Osteoblast (primary cell): ENCODE measurements around the gene GRM5. TPM values are rescaled to one million over a fixed set of nuclear protein-coding genes. Genes with fewer than 3 reads are reported as not detected.

Source experiments
- DNase-seq: peaks from one replicate; pipeline ENCODE4 v3.0.0; 2011; ENCODE audit warnings: low spot score, mixed read lengths; ENCODE audit not compliant: insufficient read length; ENCODE audit errors: missing footprints
- H2AFZ ChIP-seq: 2 replicates; pipeline ENCODE4 v1.6.0; 2011; ENCODE audit warnings: mild to moderate bottlenecking, low read length
- H3K27ac ChIP-seq: 2 replicates; pipeline ENCODE4 v1.5.1; 2011; ENCODE audit warnings: mild to moderate bottlenecking, low read depth, low read length, moderate library complexity
- H3K27me3 ChIP-seq: 2 replicates; pipeline ENCODE4 v1.6.0; 2012; ENCODE audit warnings: mild to moderate bottlenecking, control low read depth, inconsistent platforms, low read length, moderate library complexity; ENCODE audit not compliant: insufficient read depth
- H3K36me3 ChIP-seq: 2 replicates; pipeline ENCODE4 v1.5.1; 2011; ENCODE audit warnings: mild to moderate bottlenecking, low read length, control low read depth, moderate library complexity; ENCODE audit not compliant: insufficient read depth
- H3K4me1 ChIP-seq: 2 replicates; pipeline ENCODE4 v1.5.1; 2011; ENCODE audit warnings: mild to moderate bottlenecking, low read length, control low read depth, moderate library complexity; ENCODE audit not compliant: insufficient read depth
- H3K4me2 ChIP-seq: 2 replicates; pipeline ENCODE4 v1.6.0; 2011; ENCODE audit warnings: mild to moderate bottlenecking, low read length; ENCODE audit not compliant: insufficient read depth
- H3K4me3 ChIP-seq: fragments of 200-600 bp; sonication (generic); 3 replicates; pipeline ENCODE4 v1.5.1; 2012; ENCODE audit warnings: mild to moderate bottlenecking, low read length, inconsistent platforms; ENCODE audit not compliant: insufficient read depth
- H3K79me2 ChIP-seq: 2 replicates; pipeline ENCODE4 v1.6.0; 2012; ENCODE audit warnings: mild to moderate bottlenecking, low read length, control low read depth, inconsistent platforms; ENCODE audit not compliant: insufficient read depth
- H3K9me3 ChIP-seq: 2 replicates; pipeline ENCODE4 v1.5.1; 2011; ENCODE audit warnings: low read depth, low read length, control low read depth
- H4K20me1 ChIP-seq: 2 replicates; pipeline ENCODE4 v1.6.0; 2012; ENCODE audit warnings: mild to moderate bottlenecking, low read length, control low read depth; ENCODE audit not compliant: insufficient read depth
- total RNA-seq: library from RNA; depleted of rRNA; stranded (reverse); fragments of >200 nt; gene quantifications from 2 replicates; pipeline ENCODE4 v1.2.3, GENCODE V29; 2012
- TF ChIP-seq, protein P1 (sequence below): IDR thresholded peaks from 2 replicates; pipeline ENCODE4 v1.5.1; 2011; ENCODE audit warnings: mild to moderate bottlenecking, low read depth, low read length, moderate library complexity; ENCODE audit errors: extremely low read depth

GRM5 gene
- total RNA-seq, 1 donor = not detected

DNA sequence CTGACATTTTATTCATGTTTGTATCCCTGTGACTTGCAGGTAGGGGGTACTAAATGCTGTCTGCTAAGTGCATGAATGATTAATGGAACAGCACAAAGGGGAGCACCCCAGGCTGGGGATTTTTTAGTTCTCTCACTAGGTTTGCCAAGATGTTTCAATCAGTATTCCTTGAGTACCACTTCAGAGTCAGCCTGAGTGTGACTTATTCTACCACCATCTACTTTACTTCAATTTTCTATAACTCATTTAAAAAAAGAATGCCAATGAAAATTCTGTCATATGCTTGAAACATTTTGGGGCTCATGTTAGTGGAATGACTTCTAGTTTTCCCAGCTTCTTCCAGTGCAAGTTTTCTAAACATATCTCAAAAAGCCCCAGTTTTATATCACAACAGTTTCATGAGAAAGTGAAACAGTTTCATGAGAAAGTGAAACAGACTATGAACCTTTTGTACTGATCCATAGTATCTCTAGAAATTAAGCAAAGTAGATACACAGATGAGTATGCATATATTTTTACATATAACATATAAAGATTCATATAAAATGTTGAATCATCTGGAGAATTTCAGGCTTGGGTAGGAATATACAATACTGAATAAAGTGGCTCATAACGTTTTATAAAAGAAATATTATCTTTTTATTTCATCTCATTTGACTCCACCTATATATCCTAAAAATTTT is 252.4 kb downstream of the GRM5 start:
- Histone ChIP-seq H4K20me1 (no peaks in the 10 kb centered on the region), H3K4me1 (no peaks in the 10 kb centered on the region), H3K27me3 (no peaks in the 10 kb centered on the region), H3K4me2 (no peak overlapping the region), H3K36me3 (no peaks in the 10 kb centered on the region), H3K27ac (no peak overlapping the region), H3K4me3 (no peak overlapping the region), H2AFZ (no peak overlapping the region), H3K79me2 (no peaks in the 10 kb centered on the region), H3K9me3 (no peaks in the 10 kb centered on the region)
- TF ChIP-seq, protein P1, sequence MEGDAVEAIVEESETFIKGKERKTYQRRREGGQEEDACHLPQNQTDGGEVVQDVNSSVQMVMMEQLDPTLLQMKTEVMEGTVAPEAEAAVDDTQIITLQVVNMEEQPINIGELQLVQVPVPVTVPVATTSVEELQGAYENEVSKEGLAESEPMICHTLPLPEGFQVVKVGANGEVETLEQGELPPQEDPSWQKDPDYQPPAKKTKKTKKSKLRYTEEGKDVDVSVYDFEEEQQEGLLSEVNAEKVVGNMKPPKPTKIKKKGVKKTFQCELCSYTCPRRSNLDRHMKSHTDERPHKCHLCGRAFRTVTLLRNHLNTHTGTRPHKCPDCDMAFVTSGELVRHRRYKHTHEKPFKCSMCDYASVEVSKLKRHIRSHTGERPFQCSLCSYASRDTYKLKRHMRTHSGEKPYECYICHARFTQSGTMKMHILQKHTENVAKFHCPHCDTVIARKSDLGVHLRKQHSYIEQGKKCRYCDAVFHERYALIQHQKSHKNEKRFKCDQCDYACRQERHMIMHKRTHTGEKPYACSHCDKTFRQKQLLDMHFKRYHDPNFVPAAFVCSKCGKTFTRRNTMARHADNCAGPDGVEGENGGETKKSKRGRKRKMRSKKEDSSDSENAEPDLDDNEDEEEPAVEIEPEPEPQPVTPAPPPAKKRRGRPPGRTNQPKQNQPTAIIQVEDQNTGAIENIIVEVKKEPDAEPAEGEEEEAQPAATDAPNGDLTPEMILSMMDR = no peak
- DNase-seq = no peak

DNA sequence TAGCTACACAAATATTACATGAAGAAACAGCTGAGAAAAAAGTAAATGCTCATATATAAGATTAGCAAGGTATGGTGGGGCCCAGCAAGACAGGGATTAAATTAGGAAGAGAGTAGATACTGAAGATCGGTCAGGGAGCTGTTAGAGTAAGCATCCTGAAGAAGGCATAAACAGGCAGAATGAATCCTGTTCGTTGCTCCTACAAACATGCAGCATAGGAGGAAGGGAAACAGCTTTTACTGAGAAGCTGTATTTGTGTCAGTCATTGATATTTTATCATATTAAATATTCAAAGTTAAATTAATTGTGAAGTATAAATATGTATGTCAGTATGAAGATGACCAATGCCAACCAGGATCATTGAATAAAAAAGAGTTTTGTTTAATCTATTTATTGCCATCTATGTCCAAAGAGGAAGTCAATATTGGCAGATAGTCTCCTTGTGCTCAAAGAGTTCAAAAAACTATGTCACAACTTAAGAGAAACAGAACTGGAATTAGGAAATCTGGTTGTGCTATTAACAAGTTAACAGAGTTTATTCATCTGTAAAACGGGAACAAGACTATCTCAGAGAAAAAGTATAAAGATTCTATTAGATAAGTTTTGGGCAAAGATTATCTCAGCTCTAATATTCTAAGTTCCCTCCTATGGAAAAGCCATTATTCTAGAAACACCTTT is 255.2 kb downstream of the GRM5 start:
- H3K79me2 ChIP-seq = no peaks in the 10 kb centered on the region
- H4K20me1 ChIP-seq = no peaks in the 10 kb centered on the region
- no peaks in the 10 kb centered on the region for H3K36me3 ChIP-seq
- no peak overlapping the region for H3K4me3 ChIP-seq
- no peak overlapping the region for H2AFZ ChIP-seq
- no peaks in the 10 kb centered on the region for H3K27me3 ChIP-seq
- no peak for DNase-seq
- no peak overlapping the region for H3K4me2 ChIP-seq
- TF ChIP-seq, protein P1 = no peak
- no peaks in the 10 kb centered on the region for H3K9me3 ChIP-seq
- no peak overlapping the region for H3K27ac ChIP-seq
- no peaks in the 10 kb centered on the region for H3K4me1 ChIP-seq

GRCh38 chr11:88809126-88809525 is 256.7 kb downstream of the GRM5 start:
- Histone ChIP-seq H3K27ac (no peak overlapping the region), H3K79me2 (no peaks in the 10 kb centered on the region), H2AFZ (no peak overlapping the region), H4K20me1 (no peaks in the 10 kb centered on the region), H3K4me3 (no peak overlapping the region), H3K4me2 (no peak overlapping the region), H3K4me1 (no peaks in the 10 kb centered on the region), H3K9me3 (no peaks in the 10 kb centered on the region), H3K36me3 (no peaks in the 10 kb centered on the region), H3K27me3 (no peaks in the 10 kb centered on the region)
- DNase-seq = no peak
- TF ChIP-seq, protein P1 = no peak

DNA sequence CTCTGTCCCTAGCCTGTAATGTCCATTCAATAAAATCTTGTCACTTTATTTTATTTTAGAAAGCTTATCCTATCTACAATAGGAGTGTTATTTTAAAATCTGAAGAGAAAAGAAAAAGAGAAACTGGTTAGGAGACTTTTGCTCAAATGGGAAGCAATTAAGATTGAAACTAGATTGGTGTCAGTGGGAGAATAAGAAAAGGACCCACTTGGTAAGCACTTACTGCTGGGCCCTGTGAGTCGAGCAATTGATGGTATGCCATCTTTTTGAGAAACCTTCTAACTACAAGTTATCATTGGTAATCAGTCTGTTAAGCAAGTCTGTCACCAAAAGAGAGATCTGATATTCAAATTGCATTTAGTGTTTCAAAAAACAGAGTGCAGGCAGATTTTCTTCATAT is 258.4 kb downstream of the GRM5 start:
- H2AFZ ChIP-seq = no peak overlapping the region
- H3K4me3 ChIP-seq = no peak overlapping the region
- no peaks in the 10 kb centered on the region for H3K27me3 ChIP-seq
- no peak for DNase-seq
- no peaks in the 10 kb centered on the region for H3K9me3 ChIP-seq
- no peak overlapping the region for H3K4me2 ChIP-seq
- TF ChIP-seq, protein P1 = no peak
- no peaks in the 10 kb centered on the region for H3K79me2 ChIP-seq
- H3K36me3 ChIP-seq = no peaks in the 10 kb centered on the region
- H3K27ac ChIP-seq = no peak overlapping the region
- H3K4me1 ChIP-seq = no peaks in the 10 kb centered on the region
- no peaks in the 10 kb centered on the region for H4K20me1 ChIP-seq
